ENCODE results near the gene CCL13. TPM values are rescaled to one million over a fixed set of nuclear protein-coding genes. Genes with fewer than 3 reads are reported as not detected.

The CCL13 gene
- total and polyA plus RNA-seq, 2 of the 8 experiments (the other 6 are each of a cell fraction or from before 2014, with no cell fraction given) = not detected

GRCh38 chr17:34384271-34384670 is 28.0 kb downstream of the CCL13 start:
- Histone ChIP-seq H3K56ac (replicated peaks; ENCODE audit: insufficient read length, low read depth, low read length) (no peak overlapping the region), H3K27ac (ENCODE audit: low read depth, low read length) (no peak overlapping the region), H4K8ac (ENCODE audit: extremely low read depth, insufficient read depth, low read length) (no peak overlapping the region), H3K23ac (ENCODE audit: insufficient read length) (no peak overlapping the region), H3K23me2 (ENCODE audit: low read depth, low read length) (no peaks in the 10 kb centered on the region), H3K14ac (ENCODE audit: insufficient read length) (no peak overlapping the region), H2AFZ (ENCODE audit: low read length) (no peak overlapping the region), H2BK12ac (ENCODE audit: low read depth, low read length) (no peak overlapping the region), H3K9ac (replicated peaks in 1 of 4; ENCODE audit: extremely low read depth in 1 of 4, low read depth in 3 of 4, low read length in 3 of 4) (no peak overlapping the region), H3K18ac (ENCODE audit: extremely low read depth, low read length) (no peak overlapping the region), H3K79me2 (ENCODE audit: control insufficient read depth in 1 of 2, insufficient read depth in 2 of 2, low read length in 2 of 2) (no peaks in the 10 kb centered on the region), H3K79me1 (ENCODE audit: low read depth, low read length) (no peaks in the 10 kb centered on the region), H3K4me3 (ENCODE audit: extremely low read depth in 1 of 4, insufficient read depth in 2 of 4, low read depth in 3 of 4, low read length in 4 of 4) (no peak overlapping the region), H2BK20ac (ENCODE audit: low read length) (no peak overlapping the region), H2BK15ac (ENCODE audit: low read length) (no peak overlapping the region), H2AK5ac (ENCODE audit: low read depth, low read length) (no peak overlapping the region), H3K36me3 (ENCODE audit: control insufficient read depth in 2 of 4, insufficient read depth in 4 of 4, low read length in 3 of 4) (no peaks in the 10 kb centered on the region), H3K4me1 (replicated peaks in 1 of 4; ENCODE audit: control insufficient read depth in 3 of 4, insufficient read depth in 4 of 4, low read length in 3 of 4) (no peaks in the 10 kb centered on the region), H3K27me3 (replicated peaks in 1 of 4; ENCODE audit: control insufficient read depth in 3 of 4, extremely low read depth in 1 of 4, insufficient read depth in 3 of 4, low read length in 3 of 4) (no peaks in the 10 kb centered on the region; a peak in 1 of 7 replicates), H3K9me3 (ENCODE audit: insufficient read depth in 2 of 2, low read depth in 1 of 2, low read length in 1 of 2) (no peaks in the 10 kb centered on the region), H3K4me2 (ENCODE audit: insufficient read depth in 1 of 2, low read depth in 2 of 2, low read length in 2 of 2) (no peak overlapping the region), H2BK120ac (replicated peaks; ENCODE audit: low read depth, low read length) (no peak overlapping the region), H4K91ac (replicated peaks; ENCODE audit: insufficient read length, low read length) (no peak overlapping the region), H3K4ac (replicated peaks; ENCODE audit: insufficient read length, low read depth, low read length) (no peak overlapping the region), H4K20me1 (replicated peaks in 1 of 2; ENCODE audit: control insufficient read depth in 1 of 2, insufficient read depth in 2 of 2, low read length in 2 of 2) (no peaks in the 10 kb centered on the region), H4K5ac (ENCODE audit: insufficient read length, low read depth, low read length) (no peak overlapping the region), H2BK5ac (ENCODE audit: low read depth, low read length) (no peak overlapping the region)
- no peak for DNase-seq (ENCODE audit: low read depth in 1 of 2, low spot score in 2 of 2)
- no peak for FAIRE-seq
- POLR2A ChIA-PET (ENCODE audit: partially characterized antibody) = interaction anchor here (1.0 kb wide), 1 partner anchor 10 kb away, joined by 3 read pairs; no protein-coding TSS in a partner anchor
- WGBS, 2 experiments (ENCODE audit: extremely low coverage in 1 of 2, insufficient coverage in 1 of 2, insufficient read length in 1 of 2, insufficient replicate concordance in 2 of 2, low coverage in 1 of 2, low lambda C conversion rate in 2 of 2, missing lambda C conversion rate in 1 of 2) = 96% methylated on average over 1 of the region's 1 CpG; no CpG with 5 or more reads in 1 of the 2 experiments
- no peak for TF ChIP-seq CEBPB (IDR thresholded peaks at IDR 0.05; ENCODE audit: low read depth, low read length)
- TF ChIP-seq YY1 (IDR thresholded peaks at IDR 0.05; ENCODE audit: low read depth, low read length) = no peak
- no peak for TF ChIP-seq CHD2 (IDR thresholded peaks at IDR 0.05; ENCODE audit: low read length)
- no peak for TF ChIP-seq SP1 (IDR thresholded peaks at IDR 0.05; ENCODE audit: low read depth, low read length)
- TF ChIP-seq BRCA1 (IDR thresholded peaks at IDR 0.05; ENCODE audit: low read depth, low read length) = no peak
- TF ChIP-seq EZH2 (IDR thresholded peaks at IDR 0.05; ENCODE audit: low read depth, low read length, severe bottlenecking) = no peak
- no peak for TF ChIP-seq CTBP2 (IDR thresholded peaks at IDR 0.05; ENCODE audit: borderline replicate concordance, insufficient read depth, insufficient read length, low read length)
- TF ChIP-seq SP4 (IDR thresholded peaks at IDR 0.05; ENCODE audit: low read length) = no peak
- TF ChIP-seq SIX5 (IDR thresholded peaks at IDR 0.05; ENCODE audit: low read depth, low read length) = no peak
- TF ChIP-seq, protein P1, sequence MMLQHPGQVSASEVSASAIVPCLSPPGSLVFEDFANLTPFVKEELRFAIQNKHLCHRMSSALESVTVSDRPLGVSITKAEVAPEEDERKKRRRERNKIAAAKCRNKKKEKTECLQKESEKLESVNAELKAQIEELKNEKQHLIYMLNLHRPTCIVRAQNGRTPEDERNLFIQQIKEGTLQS (IDR thresholded peaks at IDR 0.05; ENCODE audit: insufficient read depth, low read depth, low read length) = no peak
- CTCF ChIA-PET (ENCODE audit: partially characterized antibody) = interaction anchor here (0.6 to 2.4 kb wide), 4 partner anchors 11 to 23 kb away, joined by 3 to 17 read pairs (median 8); no protein-coding TSS in a partner anchor
